ENCODE measurements around the gene TCF12.

DNA sequence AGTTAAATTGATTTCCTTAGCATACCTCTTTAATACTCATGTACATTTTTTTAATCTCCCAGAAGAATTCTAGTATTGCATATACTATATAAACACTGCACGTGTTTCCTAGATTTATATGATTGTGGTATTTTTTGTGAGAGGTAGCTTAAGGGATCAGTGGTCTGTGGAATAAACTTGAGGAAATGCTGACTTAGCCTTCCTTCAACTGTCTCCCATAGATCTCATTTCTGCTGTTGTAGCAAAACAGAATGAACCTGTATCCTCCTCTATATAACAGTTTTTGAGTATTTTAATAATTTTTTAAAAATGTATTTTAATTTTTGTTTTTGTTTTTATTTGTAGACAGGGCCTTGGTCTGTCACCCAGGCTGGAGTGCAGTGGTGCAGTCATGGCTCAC lies 86.8 kb downstream of the TCF12 start:
- TF ChIP-seq SUZ12 (IDR thresholded peaks at IDR 0.05; ENCODE audit: extremely low read depth, insufficient read depth, insufficient read length) (no peak), YY1 (IDR thresholded peaks at IDR 0.05; ENCODE audit: insufficient read depth, insufficient read length) (no peak), ZNF274 (IDR thresholded peaks at IDR 0.05; ENCODE audit: low read depth, low read length) (no peak)
